Neural crest cell (in vitro differentiated cells): ENCODE results near the gene VAPB. TPM values are rescaled to one million over a fixed set of nuclear protein-coding genes. Genes with fewer than 3 reads are reported as not detected.
"Not testable (repeated sequence)": the region's sequence is repeated elsewhere in the genome, so short reads cannot be mapped to it uniquely, and the experiment has no call there.

Experiments used
- DNase-seq: peaks from one replicate; pipeline ENCODE4 v3.0.0; 2021; ENCODE audit warnings: low read depth, mixed read lengths, low spot score
- H3K27ac Mint-ChIP-seq: one replicate; pipeline ENCODE4 v1.8.0; 2021; ENCODE audit warnings: mild to moderate bottlenecking, mixed read lengths; ENCODE audit not compliant: unreplicated experiment
- H3K27me3 Mint-ChIP-seq: 2 replicates; pipeline ENCODE4 v1.8.0; 2021; ENCODE audit warnings: low read depth, mild to moderate bottlenecking, mixed read lengths
- H3K36me3 Mint-ChIP-seq: 2 replicates; pipeline ENCODE4 v1.8.0; 2021; ENCODE audit warnings: low read depth, mild to moderate bottlenecking, mixed read lengths
- H3K4me1 Mint-ChIP-seq: 2 replicates; pipeline ENCODE4 v1.8.0; 2021; ENCODE audit warnings: mixed read lengths
- H3K4me3 Mint-ChIP-seq: one replicate; pipeline ENCODE4 v1.8.0; 2021; ENCODE audit warnings: mild to moderate bottlenecking, mixed read lengths
- H3K9me3 Mint-ChIP-seq: 2 replicates; pipeline ENCODE4 v1.8.0; 2021; ENCODE audit warnings: mixed read lengths
- CTCF ChIP-seq: fragments of 200-600 bp; sonication (generic); conservative IDR thresholded peaks from 2 replicates; pipeline ENCODE4 v1.5.0; 2021; ENCODE audit warnings: antibody characterized with exemption, mild to moderate bottlenecking
- total RNA-seq: library from RNA; stranded (reverse); gene quantifications from 2 replicates; pipeline ENCODE4 v1.2.1, GENCODE V29; 2021

The VAPB gene
- total RNA-seq, 1 donor from 2014 or later: 57.7 TPM

- Mint-ChIP-seq H3K4me3 (no peak overlapping the region), H3K9me3 (no peaks in the 10 kb centered on the region), H3K27me3 (no peaks in the 10 kb centered on the region), H3K36me3 (no peaks in the 10 kb centered on the region), H3K27ac (no peak overlapping the region), H3K4me1 (peaks cover 39% of the 10 kb centered on the region)
- DNase-seq: no peak
- no peak for TF ChIP-seq CTCF
Measured at GRCh38 chr20:58406422-58407001, 17.5 kb downstream of the VAPB start.

GRCh38 chr20:58407201-58407873, 18.3 kb downstream of the VAPB start:
- DNase-seq: no peak
- Mint-ChIP-seq H3K27me3 (no peaks in the 10 kb centered on the region), H3K4me1 (peaks cover 39% of the 10 kb centered on the region), H3K9me3 (no peaks in the 10 kb centered on the region), H3K36me3 (peaks cover 4% of the 10 kb centered on the region), H3K4me3 (no peak overlapping the region), H3K27ac (no peak overlapping the region)
- TF ChIP-seq CTCF: no peak

GRCh38 chr20:58407966-58408557, 19.0 kb downstream of the VAPB start:
- Mint-ChIP-seq H3K36me3 (peaks cover 4% of the 10 kb centered on the region), H3K27ac (no peak overlapping the region), H3K4me3 (peak overlapping the region; percentile 21), H3K4me1 (peaks cover 39% of the 10 kb centered on the region), H3K9me3 (no peaks in the 10 kb centered on the region), H3K27me3 (no peaks in the 10 kb centered on the region)
- no peak for DNase-seq
- TF ChIP-seq CTCF: no peak

- no peak for TF ChIP-seq CTCF
- H3K4me3 Mint-ChIP-seq: peak overlapping the region; percentile 5
- peaks cover 39% of the 10 kb centered on the region for H3K4me1 Mint-ChIP-seq
- H3K27ac Mint-ChIP-seq: peak overlapping the region; percentile 30
- no peaks in the 10 kb centered on the region for H3K9me3 Mint-ChIP-seq
- DNase-seq: no peak
- peaks cover 4% of the 10 kb centered on the region for H3K36me3 Mint-ChIP-seq
- no peaks in the 10 kb centered on the region for H3K27me3 Mint-ChIP-seq
Measured at GRCh38 chr20:58408603-58409246, 19.7 kb downstream of the VAPB start.

GRCh38 chr20:58414216-58414615, 25.2 kb downstream of the VAPB start:
- not testable (repeated sequence) for H3K27me3 Mint-ChIP-seq, H3K4me3 Mint-ChIP-seq, H3K27ac Mint-ChIP-seq, DNase-seq, H3K9me3 Mint-ChIP-seq
- peaks cover 25% of the 10 kb centered on the region for H3K4me1 Mint-ChIP-seq
- peaks cover 15% of the 10 kb centered on the region for H3K36me3 Mint-ChIP-seq

GRCh38 chr20:58414786-58415185, 25.8 kb downstream of the VAPB start:
- H3K36me3 Mint-ChIP-seq: peaks cover 20% of the 10 kb centered on the region
- H3K4me3 Mint-ChIP-seq, DNase-seq, H3K27me3 Mint-ChIP-seq, H3K9me3 Mint-ChIP-seq, H3K27ac Mint-ChIP-seq: not testable (repeated sequence)
- peaks cover 20% of the 10 kb centered on the region for H3K4me1 Mint-ChIP-seq
